Uterus (tissue), 4 donors: Measurements from ENCODE around the gene TNS2. TPM values are rescaled to one million over a fixed set of nuclear protein-coding genes. Genes with fewer than 3 reads are reported as not detected.

ENCODE experiments used
- DNase-seq, 2 donors: peaks; one replicate each; pipeline ENCODE4 v3.0.0-alpha.2; 2019 to 2020
- H3K27ac ChIP-seq, 2 donors: fragments of 200-600 bp; sonication (generic); 1 replicate in 1 of 2; 2 replicates in 1 of 2; pipeline ENCODE4 v1.5.1; 2016 to 2018
- H3K27me3 ChIP-seq, 2 donors: fragments of 200-600 bp; sonication (generic); one replicate each; pipeline ENCODE4 v1.5.1; 2018 to 2019; ENCODE audit warnings: control low read depth in 1 of 2
- H3K36me3 ChIP-seq, 2 donors: fragments of 200-600 bp; sonication (generic); one replicate each; pipeline ENCODE4 v1.5.1; 2019; ENCODE audit warnings: control low read depth in 1 of 2
- H3K4me1 ChIP-seq, 2 donors: fragments of 200-600 bp; sonication (generic); one replicate each; pipeline ENCODE4 v1.5.1; 2018 to 2019; ENCODE audit warnings: control low read depth in 1 of 2
- H3K4me3 ChIP-seq, 2 donors: fragments of 200-600 bp; sonication (generic); 1 replicate in 1 of 2; 2 replicates in 1 of 2; pipeline ENCODE4 v1.5.1; 2018 to 2019; ENCODE audit warnings: mild to moderate bottlenecking in 1 of 2
- H3K9me3 ChIP-seq, 2 donors: fragments of 200-600 bp; sonication (generic); one replicate each; pipeline ENCODE4 v1.5.1; 2019; ENCODE audit warnings: control low read depth in 1 of 2
- CTCF ChIP-seq, 4 experiments: fragments of 200-600 bp in 2 of 4; fragments of 450-650 bp in 2 of 4; sonication (generic) in 2 of 4; IDR thresholded peaks; one replicate each; pipeline ENCODE4 v1.5.1; 2016 to 2019; ENCODE audit warnings: antibody characterized with exemption in 4 of 4, mild to moderate bottlenecking in 2 of 4, moderate library complexity in 1 of 4
- POLR2A ChIP-seq, 2 donors: fragments of 450-650 bp; IDR thresholded peaks; one replicate each; pipeline ENCODE4 v1.6.1; 2016; ENCODE audit warnings: antibody characterized with exemption in 2 of 2, mild to moderate bottlenecking in 1 of 2, moderate library complexity in 1 of 2
- intact Hi-C: fragments of 100-400 bp; cut with DNase I; formaldehyde crosslinking; loops from one replicate; pipeline ENCODE4 v1.15.1; 2023; ENCODE audit warnings: low total_unique reads
- total RNA-seq, 4 donors: library from RNA; depleted of rRNA in 3 of 4; stranded (reverse); fragments of >200 nt in 3 of 4; gene quantifications; one replicate each; pipeline versions ENCODE4 v1.1.0 to v1.2.4, GENCODE V29; 2014 to 2023
- donor health status: DM: yes; HTN: yes; CAD: no.

The TNS2 gene
- total RNA-seq, 4 donors from 2014 or later = 64.0 to 394 (median 112) TPM

GRCh38 chr12:53086361-53086760 is 36.5 kb downstream of the TNS2 start:
- Histone ChIP-seq H3K27me3 (no peaks in the 10 kb centered on the region), H3K4me1 (no peaks in the 10 kb centered on the region), H3K4me3 (no peak overlapping the region), H3K27ac (no peak overlapping the region), H3K9me3 (no peaks in the 10 kb centered on the region), H3K36me3 (no peaks in the 10 kb centered on the region)
- DNase-seq = no peak
- TF ChIP-seq POLR2A (IDR thresholded peaks at IDR 0.05) (no peak), CTCF (IDR thresholded peaks at IDR 0.05) (no peak)
- intact Hi-C loops = no loop called here

- no peaks in the 10 kb centered on the region for H3K9me3 ChIP-seq
- H3K27me3 ChIP-seq = no peaks in the 10 kb centered on the region
- intact Hi-C loops = no loop called here
- H3K4me3 ChIP-seq = no peak overlapping the region
- DNase-seq = no peak
- H3K27ac ChIP-seq = no peak overlapping the region
- H3K36me3 ChIP-seq = no peaks in the 10 kb centered on the region
- H3K4me1 ChIP-seq = no peaks in the 10 kb centered on the region
- TF ChIP-seq CTCF (IDR thresholded peaks at IDR 0.05) = no peak
- TF ChIP-seq POLR2A (IDR thresholded peaks at IDR 0.05) = no peak
Observed at GRCh38 chr12:53090105-53090504, 40.2 kb downstream of the TNS2 start.

- no peaks in the 10 kb centered on the region for H3K36me3 ChIP-seq
- H3K27me3 ChIP-seq = no peaks in the 10 kb centered on the region
- no peak for DNase-seq
- no peaks in the 10 kb centered on the region for H3K4me1 ChIP-seq
- H3K9me3 ChIP-seq = no peaks in the 10 kb centered on the region
- TF ChIP-seq CTCF (IDR thresholded peaks at IDR 0.05) = no peak
- no peak for TF ChIP-seq POLR2A (IDR thresholded peaks at IDR 0.05)
- no peak overlapping the region for H3K27ac ChIP-seq
- intact Hi-C loops = no loop called here
- H3K4me3 ChIP-seq = no peak overlapping the region
Observed at GRCh38 chr12:53090554-53090953, 40.7 kb downstream of the TNS2 start.

- DNase-seq = no peak
- no peak overlapping the region for H3K27ac ChIP-seq
- intact Hi-C loops = no loop called here
Observed at GRCh38 chr12:53091756-53092155, 41.9 kb downstream of the TNS2 start.

GRCh38 chr12:53093777-53094393 is 44.0 kb downstream of the TNS2 start:
- Histone ChIP-seq H3K4me3 (no peak overlapping the region), H3K27ac (no peak overlapping the region), H3K27me3 (no peaks in the 10 kb centered on the region), H3K4me1 (peaks cover 0 to 7% of the 10 kb centered on the region in 2 donors), H3K36me3 (no peaks in the 10 kb centered on the region), H3K9me3 (no peaks in the 10 kb centered on the region)
- intact Hi-C loops = no loop called here
- DNase-seq = no peak
- TF ChIP-seq CTCF (IDR thresholded peaks at IDR 0.05) = no peak
- no peak for TF ChIP-seq POLR2A (IDR thresholded peaks at IDR 0.05)

More at GRCh38 chr12:53091756-53092155, 41.9 kb downstream of the TNS2 start:
- TF ChIP-seq POLR2A (IDR thresholded peaks at IDR 0.05) (no peak), CTCF (IDR thresholded peaks at IDR 0.05) (no peak)
- H3K9me3 ChIP-seq = no peaks in the 10 kb centered on the region
- peaks cover 0 to 2% of the 10 kb centered on the region in 2 donors for H3K4me1 ChIP-seq
- H3K4me3 ChIP-seq = no peak overlapping the region
- H3K27me3 ChIP-seq = no peaks in the 10 kb centered on the region
- H3K36me3 ChIP-seq = no peaks in the 10 kb centered on the region
